Activated CD4-positive, alpha-beta T cell treated with anti-CD3 and anti-CD28 coated beads for 24 hours (primary cell): ENCODE data around the gene CBFA2T3.
A peak's percentile ranks its signal among the peaks of the same experiment; 100 is the strongest.

Experiments
- DNase-seq, 2 donors: peaks; one replicate each; pipeline ENCODE4 v3.0.0-alpha.2; 2020; ENCODE audit warnings: low read depth in 2 of 2

The CBFA2T3 gene

DNA sequence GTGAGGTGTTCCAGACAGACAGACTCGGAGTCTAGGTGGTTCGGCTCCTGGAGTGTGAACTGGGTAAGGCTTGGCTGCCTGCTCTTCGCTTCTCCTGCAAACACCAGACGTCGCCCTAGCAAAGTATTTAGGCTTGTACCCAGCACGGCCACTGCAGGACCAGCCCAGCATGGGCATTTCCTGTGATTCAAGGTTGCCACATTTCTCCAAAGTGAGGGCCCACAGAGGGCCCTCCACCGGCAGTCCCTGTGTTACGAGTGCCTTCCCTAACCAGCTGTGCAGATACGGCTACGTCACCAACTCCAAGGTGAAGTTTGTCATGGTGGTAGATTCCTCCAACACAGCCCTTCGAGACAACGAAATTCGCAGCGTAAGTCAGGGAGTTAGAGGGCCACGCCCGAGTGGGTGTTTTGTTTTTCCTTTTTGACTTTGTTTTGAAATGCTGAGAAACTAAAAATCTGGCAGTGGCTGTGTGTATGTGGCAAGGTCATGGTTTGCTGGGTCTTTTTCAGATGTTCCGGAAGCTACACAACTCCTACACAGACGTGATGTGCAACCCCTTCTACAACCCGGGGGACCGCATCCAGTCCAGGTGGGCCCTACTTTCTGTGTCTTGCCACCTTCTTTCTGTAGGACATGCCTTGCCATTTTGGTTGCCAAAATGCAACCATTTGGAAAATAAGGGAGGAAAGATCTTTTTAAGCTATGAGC, 117.5 kb downstream of the CBFA2T3 start:
- no peak for DNase-seq

DNA sequence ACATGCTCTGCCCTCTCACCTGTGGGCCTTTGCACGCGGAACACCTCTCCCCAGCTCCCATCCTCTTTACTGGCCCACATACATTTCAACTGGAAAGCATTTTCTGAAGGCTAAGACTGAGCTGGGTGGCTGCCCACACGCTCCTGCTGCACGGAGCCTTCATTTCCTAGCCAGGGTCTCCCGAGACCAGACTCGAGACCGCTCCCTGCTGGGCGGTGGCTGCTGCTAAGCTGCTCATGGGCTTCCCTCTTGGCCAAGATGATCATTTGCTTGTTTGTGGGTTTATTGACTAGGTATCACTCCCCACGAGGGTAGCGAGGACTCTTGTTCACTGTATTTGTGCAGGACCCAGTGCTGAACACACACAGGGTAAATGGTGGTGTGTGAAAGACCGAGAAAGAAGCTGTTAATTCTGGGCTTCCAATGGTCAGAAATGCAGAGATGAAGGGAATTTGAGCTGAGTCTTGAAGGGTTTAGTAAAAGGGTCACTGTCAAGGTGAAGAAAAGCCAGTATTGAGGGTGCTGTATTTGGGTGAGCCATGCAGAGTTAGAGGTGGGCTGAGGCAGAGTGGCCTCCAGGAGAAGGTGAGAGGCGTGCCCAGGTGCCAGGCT, 119.2 kb downstream of the CBFA2T3 start:
- DNase-seq: peak; percentile 62 to 70

DNA sequence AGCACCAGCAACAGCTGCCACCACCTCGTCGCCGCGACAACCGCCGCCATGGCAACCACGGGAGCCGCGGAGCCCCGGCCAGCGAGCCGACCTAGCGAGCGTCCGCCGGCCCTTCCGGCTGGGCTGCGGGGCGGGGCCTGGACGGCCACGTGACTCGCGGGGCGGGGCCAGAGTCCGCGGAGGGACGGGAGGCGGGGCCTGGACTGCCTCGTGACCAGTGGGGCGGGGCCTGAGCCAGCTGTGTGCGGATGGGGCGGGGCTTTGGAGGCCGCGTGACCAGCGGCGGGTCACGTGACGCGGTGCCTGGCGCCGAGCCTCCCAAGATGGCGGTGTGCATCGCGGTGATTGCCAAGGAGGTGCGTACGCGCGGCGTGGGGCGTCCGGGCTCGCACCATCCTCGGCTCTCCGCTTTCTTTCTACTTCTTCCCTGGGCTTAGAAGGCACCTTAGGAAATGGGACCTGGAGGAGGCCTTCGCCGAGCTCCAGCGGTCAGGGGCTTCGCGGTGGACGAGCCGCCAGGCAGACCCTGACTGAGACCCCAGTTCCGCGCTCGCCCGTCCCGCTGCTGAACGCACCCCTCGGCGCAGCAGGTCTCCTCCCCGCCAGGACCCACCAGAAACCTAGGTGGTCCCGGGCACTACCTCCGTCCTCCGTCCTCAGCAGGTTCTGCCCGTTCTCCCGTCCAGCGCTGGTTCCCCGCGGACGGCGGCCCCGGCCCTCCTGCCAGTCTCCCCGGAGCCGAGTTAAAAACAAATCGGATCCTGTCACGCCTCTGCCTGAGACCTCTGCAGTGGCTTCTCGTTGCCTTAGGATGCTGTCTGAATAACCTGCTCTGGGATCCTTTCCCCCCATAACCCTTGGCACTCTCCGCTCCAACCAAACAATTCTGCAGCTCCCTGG, 119.9 kb downstream of the CBFA2T3 start, which contains the start of the genes GALNS and TRAPPC2L:
GALNS (minus strand) TSS at position 120 of the 900 bp plus-strand sequence; CDS start at position 50, 70 bp downstream.
TRAPPC2L (plus strand) TSS at position 300 of the 900 bp plus-strand sequence; CDS start at position 324, 24 bp downstream.
- peak; percentile 99 to 100 for DNase-seq

DNA sequence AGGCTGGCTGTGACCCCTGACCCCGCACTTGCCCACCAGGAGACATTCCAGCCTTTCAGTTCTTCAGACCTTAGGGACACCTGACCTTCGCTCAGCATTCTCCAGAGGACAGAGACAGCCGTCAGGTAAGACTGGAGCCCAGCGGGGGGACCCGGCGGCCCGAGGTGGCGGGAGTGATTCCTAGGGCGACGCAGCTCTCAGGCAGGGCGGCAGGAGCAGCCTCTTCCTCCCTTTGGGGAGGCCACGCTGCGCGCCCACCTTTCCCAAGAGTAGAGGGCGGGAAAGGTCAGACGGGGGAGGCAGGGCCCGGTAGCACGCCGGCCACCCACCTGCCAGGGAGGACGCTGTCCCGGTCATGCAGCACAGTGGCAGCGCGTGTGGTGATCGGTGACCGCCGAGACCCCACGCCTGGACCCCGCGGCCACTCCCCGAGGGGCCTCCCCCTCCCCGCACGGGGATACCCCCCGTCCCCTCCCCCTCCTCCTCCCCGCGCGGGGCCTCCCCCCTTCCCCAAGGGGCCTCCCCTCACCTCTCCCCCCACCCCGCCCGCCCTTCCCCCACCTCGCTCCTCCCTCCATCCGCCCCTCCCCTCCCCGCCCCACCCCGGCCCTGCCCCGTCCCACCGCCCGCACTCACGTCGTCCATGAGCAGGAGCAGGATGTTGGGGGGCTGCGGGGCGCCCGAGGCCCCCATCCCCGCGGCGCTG, 120.7 kb downstream of the CBFA2T3 start:
- DNase-seq: no peak

DNA sequence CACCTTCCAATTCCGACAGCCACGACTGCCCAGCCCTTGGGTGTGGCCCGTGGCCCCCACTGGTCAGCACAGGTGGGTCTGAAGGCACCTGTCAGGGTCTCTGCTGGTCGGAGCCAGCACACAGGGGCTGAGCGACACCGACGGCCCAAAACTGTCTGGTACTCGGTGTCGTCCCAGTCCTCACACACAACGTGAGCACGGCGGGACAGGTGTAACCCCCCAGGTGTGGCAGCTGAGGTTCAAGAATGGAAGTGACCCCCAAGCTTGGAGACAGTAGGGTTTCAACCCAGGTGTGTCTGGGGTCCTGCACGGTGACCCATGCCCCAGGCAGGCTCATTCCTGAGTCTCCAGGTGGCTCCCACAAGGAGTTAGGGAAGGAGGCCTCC, 121.3 kb downstream of the CBFA2T3 start:
- no peak for DNase-seq

DNA sequence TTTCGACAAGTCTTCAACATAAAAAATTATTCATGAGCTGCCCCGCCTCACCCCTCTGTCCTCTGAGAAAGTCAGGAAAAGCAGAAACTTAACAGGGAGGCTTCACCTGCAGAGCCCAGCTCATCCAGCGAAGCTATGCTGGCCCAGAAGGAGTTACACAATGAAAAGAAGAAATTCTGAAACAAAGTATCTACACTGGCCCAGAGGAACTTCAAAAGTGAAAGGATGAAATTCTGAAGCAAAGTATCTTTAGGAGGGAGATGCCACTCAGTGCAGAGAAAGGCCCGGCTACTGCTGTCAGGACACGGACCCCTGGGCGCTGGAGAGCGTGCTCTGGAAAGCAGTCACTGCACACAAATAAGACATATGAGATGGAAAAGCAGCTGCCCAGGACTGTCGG, 121.8 kb downstream of the CBFA2T3 start:
- DNase-seq: no peak

DNA sequence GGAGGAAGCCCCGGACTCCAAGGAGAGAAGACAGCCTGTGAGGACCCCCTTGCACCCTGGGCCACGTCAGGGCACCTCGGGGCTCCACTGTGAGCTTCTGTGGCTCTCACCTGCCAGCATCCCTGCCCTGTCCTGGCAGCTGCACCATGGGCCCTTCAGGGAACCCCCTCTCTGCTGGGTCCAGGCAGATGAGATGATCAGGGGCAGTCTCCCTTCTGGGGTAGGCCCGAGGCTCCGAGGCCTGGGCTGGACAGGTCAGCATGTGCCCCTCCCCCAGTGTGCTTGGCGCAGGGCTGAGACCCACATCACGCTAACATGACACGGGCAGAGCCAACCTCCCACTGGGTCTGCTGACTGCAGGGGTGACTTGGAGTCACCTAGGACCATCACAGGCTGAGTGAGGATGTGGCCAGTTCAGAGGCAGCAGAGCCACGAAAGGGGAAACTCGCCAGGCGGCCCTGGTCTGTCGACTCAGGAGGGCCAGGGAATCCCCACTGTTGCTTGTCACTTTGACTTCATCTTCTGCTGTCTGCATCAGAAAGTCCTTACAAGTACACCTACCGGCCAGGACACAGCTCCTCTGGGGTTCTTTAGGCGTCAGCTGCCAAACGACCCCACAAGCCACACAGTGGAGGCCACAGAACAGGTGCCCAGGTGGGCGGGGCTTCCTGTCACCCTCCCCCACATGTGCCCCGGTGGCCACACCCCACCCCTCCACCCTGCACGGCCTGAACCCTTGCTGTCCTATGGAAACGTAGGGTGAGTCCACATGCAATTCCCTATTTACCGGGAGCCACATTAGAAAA, 122.5 kb downstream of the CBFA2T3 start:
- no peak for DNase-seq

DNA sequence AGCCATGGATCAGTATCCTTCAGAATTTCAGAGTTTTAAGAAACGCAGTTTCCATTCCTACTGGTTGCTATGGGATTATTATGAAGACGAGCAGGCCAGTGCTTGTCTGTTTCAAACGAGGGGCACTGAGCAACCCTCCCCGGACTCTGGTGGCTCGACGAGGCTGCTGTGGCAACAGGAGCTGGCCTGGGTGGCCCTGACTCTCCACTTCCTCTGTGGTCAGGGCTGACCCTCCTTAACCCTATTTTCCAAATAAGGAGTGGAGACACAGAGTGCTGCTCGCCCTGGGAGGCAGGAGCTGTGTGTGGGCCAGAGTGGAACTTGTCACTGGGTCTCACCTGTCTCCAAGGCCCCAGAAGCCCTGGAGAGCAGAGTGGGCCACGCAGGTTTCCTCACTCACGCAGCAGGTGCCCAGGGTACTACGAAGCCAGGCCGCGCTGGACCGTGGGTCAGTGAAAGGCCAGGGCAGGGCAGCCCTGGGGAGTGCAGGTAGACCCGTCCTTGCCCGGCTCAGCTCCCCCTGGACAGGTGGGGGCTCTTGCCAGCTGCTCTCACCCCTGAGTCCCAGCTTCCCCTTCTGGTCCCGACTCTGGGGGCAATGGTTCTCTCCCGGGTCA, 123.6 kb downstream of the CBFA2T3 start:
- DNase-seq: no peak

DNA sequence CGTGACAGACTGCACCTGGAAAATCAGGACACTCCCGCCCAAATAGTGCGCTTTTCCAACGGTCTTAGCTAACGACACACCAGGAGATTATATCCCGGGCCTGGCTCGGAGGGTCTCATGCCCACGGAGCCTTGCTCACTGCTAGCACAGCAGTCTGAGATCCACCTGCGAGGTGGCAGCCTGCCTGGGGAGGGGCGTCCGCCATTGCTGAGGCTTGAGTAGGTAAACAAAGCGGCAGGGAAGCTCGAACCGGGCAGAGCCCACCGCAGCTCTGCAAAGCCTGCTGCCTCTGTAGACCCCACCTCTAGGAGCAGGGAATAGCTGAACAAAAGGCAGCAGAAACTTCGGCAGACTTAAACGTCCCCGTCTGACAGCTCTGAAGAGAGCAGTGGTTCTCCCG, 125.4 kb downstream of the CBFA2T3 start:
- DNase-seq: no peak

DNA sequence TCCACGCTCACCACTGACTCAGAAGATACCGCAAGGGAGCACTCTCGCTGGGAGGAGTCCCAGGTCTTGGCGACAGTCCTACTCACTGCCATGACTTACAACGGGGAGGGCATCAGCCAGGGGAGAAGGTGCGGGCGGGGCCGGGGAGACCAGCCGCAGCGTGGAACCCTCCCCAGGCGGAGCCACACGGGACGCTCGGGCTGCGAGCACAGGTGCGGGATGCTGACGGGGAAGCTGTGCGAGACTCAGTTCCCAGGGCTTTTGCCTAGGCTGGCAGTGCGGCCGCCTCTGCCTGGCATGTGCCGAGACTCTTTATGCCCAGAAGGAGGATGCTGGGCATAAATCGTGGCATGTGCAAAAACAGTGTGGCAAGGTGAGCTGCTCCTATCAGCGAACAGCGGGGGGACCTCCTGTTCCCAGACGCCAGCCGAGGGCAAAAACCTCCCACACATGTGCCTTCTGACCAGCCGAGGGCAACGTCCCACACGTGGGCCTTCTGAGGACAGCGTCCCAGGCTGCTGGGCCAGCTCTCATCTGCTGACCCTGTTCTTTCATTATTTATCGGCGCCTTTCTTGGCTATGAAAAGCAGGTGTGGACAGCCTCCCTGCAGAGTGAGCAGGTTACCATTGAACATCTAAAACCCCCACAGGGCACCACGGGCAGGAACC, 126.3 kb downstream of the CBFA2T3 start:
- DNase-seq: no peak

DNA sequence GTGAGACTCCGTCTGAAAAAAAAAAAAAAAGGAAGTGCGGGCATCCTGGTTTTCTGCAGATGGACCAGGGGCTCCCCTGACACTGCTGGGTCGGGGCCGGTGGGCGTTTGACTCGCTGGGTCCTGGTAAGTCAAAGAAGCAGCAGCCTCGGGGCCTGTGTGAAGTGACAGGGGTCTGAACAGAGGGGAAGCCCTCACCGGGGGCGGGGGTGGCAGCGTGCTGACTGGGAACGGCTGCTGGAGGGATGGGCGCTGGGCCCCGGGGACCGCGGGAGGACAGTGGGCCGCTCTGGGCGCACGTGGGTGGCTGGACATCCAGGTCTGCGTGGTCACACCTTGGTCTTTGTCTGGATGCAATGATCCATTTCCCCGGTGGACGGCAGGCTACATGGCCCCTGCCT, 128.4 kb downstream of the CBFA2T3 start:
- no peak for DNase-seq

DNA sequence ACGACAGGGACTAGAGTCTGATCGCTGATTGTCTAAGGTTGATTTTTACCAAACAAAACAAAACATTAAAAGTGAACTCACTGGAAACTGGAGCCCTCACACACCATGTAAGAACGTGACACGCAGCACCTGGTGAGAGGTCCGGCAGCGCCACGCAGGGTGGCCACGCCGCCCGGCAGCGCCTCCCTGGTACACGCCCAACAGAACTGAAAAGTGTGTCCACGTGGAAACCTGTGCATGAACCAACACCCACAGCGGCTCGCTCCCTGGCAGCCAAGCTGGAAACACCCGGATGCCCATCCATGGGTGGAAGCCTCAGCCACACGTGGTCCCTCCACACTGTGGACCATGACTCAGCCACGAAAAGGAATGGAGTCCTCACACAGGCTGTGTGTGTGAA, 129.4 kb downstream of the CBFA2T3 start:
- DNase-seq: no peak

DNA sequence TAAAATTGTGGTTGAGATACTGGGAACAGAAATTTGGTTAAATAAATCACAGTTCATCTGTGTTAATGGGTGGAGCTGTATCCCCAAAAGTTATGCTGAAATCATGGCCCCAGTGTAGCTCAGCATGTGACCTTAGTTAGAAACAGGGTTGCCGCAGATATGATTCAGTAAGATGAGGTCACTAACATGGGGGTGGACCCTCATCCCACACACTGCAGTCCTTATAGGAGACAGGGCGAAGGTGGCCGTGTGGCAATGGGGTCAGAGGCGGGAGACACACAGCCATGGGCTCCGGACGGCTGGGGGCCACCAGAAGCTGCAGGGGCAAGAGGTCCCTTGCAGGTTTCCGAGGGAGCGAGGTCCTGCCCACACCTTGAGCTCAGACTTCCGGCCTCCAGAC, 130.9 kb downstream of the CBFA2T3 start:
- no peak for DNase-seq

DNA sequence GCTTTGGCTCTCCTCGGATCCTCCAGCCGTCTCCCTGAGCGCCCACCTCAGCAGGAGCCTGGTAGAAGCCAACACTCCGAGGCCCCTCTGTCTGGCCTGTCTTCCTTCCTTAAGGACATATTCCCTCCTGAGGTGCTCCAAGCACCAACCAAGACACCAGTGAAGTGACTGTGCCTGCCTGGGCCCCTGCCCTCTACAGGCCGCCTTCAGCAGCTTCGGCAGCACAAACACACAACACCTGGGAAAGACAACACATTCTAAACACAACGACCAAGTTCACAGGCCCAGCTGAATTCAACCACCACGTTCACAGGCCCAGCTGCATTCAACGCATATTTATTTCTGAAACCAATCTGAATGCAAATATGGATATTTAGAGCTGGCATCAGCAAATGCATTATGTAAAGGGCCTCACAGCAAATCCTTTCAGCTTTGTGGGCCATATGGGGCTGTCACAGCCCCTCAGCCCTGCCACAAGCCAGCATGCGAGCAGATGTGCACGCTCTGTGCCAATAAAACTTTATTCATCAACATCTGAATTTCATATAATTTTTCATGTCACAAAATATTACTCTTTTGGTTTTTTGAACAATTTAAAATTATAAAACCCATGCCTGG, 132.5 kb downstream of the CBFA2T3 start:
- DNase-seq: no peak

DNA sequence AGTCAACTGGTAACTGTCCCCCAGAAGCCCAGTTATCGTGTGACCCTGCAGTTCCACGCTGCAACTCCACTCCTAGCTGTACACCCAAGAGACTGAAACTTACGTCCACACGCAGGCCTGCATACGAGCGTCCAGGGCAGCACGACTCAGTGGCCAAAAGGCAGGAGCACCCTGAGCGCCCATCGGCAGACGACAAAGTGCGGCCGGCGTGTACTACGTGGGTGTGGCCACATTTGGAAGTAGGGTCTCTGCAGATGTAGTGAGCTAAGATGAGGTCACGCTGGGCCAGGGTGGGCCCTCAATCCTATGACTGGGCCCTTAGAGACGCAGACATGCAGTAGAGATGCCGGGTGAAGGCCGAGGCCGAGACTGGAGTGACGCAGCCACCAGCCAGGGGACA, 133.8 kb downstream of the CBFA2T3 start:
- no peak for DNase-seq

DNA sequence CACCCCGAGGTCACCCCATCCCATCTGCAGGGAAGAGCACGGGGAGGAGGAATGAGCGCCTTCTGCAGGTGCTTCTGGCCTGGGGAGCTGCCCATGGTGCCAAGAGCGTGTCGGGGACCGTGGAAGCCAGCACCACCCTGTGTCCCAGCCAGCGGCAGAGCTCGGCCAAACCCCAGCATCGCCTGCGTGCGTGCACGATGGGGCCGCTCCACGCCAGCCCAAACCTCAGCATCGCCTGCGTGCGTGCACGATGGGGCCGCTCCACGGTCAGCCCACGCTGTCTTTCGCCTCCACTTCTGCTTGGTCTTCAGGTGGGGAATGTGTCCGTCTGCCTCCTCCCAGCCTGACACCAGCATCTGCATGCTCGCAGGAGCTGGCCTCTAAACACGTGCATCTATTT, 134.2 kb downstream of the CBFA2T3 start:
- no peak for DNase-seq

DNA sequence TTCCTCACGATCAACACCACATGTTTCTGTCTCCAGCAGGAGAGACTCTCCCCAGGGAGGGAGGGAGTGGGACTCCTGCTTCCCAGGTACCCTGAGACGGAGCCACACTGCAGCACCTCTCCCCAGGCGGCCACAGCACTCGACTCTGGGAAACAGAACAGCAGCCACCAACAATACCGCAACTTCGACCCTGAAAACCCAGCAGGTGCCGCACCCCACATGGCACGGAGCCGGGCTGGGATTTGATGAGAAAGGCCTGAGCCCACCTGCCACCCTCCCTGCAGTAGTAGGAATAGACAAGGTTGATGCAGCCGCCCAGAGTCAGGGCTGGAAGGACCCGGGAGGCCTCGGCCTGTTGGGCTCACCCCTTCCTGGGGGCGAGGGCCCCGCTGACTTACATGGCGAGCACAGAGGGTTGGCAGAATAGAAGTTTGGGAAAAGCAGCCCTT, 134.7 kb downstream of the CBFA2T3 start:
- no peak for DNase-seq

DNA sequence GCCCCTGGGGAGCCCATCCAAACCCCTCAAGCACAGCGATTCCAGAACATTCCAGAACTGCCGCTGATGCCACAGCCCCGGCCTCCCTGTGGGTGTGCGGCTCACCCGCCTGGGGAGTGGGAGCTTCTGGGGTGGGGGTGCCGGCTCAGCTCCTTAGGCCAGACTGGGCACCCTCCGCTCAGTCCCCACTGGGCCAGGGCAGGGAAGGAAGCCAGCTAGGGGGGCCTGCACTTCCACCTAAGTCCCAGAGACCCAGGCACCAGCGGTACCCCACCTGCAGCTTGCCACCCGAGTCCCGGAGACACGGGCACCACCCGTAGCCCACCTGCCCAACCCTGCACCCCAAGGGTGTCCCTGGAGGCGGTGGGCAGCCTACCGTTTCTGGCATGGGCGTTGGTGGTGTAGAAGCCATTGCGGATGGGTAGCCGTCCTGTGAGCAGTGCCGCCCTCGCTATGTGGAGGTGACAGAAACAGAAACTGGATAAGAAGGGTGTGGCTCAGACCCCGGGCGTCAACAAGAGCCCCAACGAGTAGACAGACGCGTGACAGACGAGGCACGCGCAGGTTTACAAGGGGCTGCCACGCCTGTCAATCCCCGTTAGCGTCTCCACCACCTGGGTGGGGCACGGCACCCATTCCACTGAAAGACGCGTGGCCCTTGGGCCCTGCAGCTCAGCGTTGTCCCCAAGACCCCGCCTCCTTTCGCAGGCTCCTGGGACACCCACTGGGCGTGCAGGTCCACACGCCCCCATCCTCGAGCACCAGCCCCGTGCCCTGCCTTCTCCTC, 135.3 kb downstream of the CBFA2T3 start:
- DNase-seq: no peak
